Measurements from ENCODE around the gene TSPAN14.

DNA sequence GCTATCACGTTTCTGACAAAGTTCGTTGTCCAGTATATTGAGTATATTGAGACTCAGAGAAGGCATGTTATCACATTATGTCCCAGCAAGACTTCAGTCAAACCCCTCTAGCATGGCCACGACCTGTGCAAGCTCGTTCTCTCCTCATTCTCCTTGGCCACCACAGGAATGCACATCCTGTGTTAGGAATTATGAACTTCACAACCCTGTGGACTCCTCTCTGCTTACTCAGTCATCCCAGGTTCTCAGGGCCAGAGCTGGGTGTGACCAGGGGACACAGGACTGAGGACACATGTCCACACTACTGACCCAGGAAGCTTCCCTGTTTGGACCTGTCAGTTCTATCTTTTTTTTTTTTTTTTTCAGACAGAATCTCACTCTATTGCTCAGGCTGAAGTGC lies 87.9 kb downstream of the TSPAN14 start:
- TF ChIP-seq CTCF (IDR thresholded peaks at IDR 0.05) = no peak
- TF ChIP-seq POLR2A (IDR thresholded peaks at IDR 0.05) = no peak

Measured in lower leg skin (tissue), 3 donors.